Sigmoid colon (tissue), 4 donors: ENCODE data around the gene ZBTB7C.

Experiments used
- CTCF ChIP-seq, 4 experiments: fragments of 450-650 bp in 3 of 4; fragments of 200-600 bp in 1 of 4; IDR thresholded peaks; one replicate each; pipeline ENCODE4 v1.5.1; 2016 to 2019; ENCODE audit warnings: antibody characterized with exemption in 4 of 4, mild to moderate bottlenecking in 3 of 4, moderate library complexity in 2 of 4
- POLR2AphosphoS5 ChIP-seq, 4 donors: sonication (generic); formaldehyde crosslinking; IDR thresholded peaks; one replicate each; pipeline ENCODE4 v1.6.1; 2017; ENCODE audit warnings: antibody characterized with exemption in 4 of 4

GRCh38 chr18:48284743-48285142, 124.4 kb downstream of the ZBTB7C start:
- TF ChIP-seq CTCF (IDR thresholded peaks at IDR 0.05) (no peak), POLR2AphosphoS5 (IDR thresholded peaks at IDR 0.05) (no peak)
